Ramos (cell line): ENCODE data around the gene TMEM185B.
"Not testable (repeated sequence)": the region's sequence is repeated elsewhere in the genome, so short reads cannot be mapped to it uniquely, and the experiment has no call there.

Experiments
- in situ Hi-C: fragments of 300-500 bp; cut with MboI; formaldehyde crosslinking; loops from one replicate; pipeline ENCODE4 v1.14.3; 2022; ENCODE audit warnings: low sequenced_read_pairs; ENCODE audit not compliant: unreplicated experiment

TMEM185B gene

DNA sequence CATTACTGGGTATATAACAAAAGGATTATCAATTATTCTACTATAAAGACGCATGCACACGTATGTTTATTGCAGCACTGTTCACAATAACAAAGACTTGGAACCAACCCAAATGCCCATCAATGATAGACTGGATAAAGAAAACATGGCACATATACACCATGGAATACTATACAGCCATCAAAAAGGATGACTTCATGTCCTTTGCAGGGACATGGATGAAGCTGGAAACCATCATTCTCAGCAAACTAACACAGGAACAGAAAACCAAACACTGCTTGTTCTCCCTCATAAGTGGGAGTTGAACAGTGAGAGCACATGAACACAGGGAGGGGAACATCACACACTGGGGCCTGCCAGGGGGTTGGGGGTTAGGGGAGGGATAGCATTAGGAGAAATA lies 12.0 kb upstream of the TMEM185B start:
- in situ Hi-C loops: not testable (repeated sequence)

DNA sequence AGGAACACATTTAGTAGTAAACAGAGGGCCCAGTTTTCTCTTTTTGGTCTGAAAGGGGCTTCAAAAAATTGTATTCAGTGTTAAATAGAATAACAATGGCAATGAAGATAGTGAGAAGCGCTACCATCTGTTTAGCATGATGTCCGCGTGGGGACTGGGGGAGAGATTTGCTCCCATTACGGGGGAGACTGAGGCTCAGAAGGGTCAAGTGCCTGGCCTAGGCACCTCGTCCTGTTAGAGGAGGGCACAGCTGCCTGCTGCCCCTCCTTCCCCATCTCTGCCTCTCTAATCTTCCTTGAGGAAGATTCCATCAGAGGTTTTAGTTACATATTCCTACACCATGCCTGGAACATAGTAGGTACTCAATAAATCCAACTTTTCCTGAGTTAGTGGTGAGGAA lies 10.1 kb upstream of the TMEM185B start:
- in situ Hi-C loops: no loop called here

DNA sequence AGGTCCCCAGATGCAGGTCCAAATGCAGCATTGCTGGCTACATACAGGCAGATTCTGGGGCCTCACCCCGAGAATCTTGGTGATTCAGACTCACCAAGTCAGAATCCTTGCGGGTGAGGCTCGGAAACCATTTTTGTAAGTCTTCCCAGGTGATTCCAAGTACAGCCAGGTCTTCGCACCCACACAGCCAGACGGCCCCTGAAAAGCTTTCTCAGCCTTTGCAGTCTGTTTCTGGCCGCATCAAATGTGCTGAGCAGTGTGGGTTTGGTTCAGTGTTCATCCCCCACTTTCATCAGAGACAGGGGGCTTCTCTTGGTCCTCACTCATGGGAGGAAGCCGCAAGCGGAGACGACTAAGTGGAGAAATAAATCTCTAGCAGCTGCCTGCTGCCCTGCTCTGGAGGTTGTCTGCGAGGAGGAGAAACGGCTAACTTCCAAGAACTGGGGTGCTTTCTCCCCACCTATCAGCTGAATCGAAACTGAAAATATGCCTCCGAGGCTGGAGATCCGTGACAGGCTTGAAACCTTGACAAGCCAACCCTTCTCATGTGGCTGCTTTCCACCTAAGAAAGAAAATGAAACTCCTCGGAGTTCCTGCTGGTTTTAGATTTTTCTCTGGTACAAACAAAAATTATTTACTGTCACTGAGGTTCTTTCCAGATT lies 8.9 kb upstream of the TMEM185B start:
- in situ Hi-C loops: no loop called here

DNA sequence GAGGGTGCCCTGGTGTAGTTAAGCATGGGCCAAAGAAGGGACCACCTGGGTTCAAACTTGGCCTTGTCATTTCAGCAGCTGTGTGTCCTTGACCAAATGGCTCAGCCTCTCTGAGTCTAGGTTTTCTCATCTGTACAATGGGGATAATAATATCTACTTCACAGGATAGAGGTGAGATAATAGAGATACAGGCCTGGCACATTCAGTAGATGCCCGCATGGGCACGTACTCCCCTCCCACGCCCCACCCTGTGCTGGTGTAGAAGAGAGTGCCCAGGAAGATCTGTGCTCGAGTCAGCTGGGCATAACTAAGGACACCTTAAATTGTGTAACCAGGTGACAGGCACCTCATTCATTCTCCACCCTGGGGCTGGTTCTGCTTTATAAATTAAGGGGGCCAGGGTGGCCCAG lies 8.4 kb upstream of the TMEM185B start:
- in situ Hi-C loops: no loop called here

DNA sequence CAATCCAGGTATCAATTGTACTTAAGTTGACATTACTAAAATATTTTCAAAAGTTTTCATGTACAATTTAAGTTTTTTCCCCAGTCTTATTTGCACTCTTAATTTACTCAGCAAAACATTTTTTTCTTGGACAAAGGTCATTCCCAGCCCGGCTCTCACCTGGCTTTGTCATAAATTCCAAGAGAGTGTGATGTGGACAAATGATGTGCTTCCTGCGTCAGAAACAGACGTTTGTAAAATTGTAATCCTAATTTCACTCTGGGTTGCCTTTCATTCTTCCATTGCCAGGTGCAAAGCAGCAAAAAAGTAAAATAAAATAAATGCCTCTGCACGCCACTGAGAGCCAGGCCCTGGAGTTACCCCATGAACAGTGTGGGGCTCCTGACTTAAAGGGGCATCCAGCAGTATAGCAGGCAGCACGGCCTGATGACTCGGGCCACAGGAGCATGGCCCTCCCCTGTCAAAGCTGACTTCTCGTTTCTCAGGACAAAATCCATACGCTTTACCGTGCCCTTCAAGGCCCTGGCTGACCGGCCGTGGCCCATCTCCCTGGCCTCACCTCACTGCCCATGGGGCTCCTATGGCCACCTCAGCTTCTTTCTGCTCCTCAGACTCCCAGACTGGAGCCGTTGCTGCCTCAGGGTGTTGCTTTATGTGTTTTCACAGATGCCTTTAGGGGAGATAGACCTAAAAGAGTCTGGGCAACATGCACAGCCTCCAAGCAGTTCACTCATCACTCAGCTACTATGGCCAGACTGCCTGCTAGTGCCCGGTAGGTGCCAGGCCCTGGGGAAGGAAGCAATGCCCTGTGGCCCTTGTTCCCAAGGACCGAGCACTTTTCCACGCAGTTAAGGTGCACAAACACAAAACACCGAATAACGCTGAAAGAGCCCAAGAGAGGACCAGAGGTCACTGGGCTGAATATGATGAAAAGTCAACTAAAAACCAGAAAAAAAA lies 7.6 kb upstream of the TMEM185B start:
- in situ Hi-C loops: no loop called here

DNA sequence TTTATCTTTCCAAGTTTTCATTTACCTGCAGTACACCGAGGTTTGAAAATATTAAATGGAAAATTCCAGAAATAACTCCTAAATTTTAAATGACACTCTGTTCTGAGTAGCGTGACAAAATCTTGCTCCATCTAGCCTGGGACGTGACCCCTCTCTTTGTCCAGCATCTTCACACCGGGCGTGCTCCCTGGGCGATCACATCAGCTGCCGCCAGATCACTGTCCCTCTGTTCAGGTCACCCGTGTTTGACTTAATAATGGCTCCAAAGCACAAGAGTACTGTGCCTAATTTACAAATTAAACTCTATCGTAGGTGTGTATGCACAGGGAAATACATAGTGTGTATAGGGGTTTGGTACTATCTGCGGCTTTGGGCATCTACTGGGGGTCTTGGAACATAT lies 6.1 kb upstream of the TMEM185B start:
- in situ Hi-C loops: no loop called here

DNA sequence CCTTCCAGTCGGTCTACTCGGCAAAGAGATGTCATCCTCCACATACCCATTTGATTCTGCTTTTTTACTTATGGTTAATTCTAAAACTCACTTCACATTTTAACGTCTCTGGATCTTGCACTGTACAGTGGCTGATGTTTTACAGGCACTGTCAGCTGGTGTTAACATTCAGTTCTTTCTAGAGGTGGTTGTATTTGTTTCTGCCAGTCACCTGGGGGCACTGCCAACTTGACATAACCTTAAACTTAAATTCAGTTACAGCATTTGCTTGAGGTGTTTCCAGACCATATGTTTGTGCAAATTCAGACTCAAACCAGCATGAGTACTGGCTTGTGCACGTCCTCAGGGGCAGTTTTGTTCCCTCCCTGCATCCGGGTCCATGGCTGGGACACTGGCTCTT lies 5.3 kb upstream of the TMEM185B start:
- in situ Hi-C loops: no loop called here

DNA sequence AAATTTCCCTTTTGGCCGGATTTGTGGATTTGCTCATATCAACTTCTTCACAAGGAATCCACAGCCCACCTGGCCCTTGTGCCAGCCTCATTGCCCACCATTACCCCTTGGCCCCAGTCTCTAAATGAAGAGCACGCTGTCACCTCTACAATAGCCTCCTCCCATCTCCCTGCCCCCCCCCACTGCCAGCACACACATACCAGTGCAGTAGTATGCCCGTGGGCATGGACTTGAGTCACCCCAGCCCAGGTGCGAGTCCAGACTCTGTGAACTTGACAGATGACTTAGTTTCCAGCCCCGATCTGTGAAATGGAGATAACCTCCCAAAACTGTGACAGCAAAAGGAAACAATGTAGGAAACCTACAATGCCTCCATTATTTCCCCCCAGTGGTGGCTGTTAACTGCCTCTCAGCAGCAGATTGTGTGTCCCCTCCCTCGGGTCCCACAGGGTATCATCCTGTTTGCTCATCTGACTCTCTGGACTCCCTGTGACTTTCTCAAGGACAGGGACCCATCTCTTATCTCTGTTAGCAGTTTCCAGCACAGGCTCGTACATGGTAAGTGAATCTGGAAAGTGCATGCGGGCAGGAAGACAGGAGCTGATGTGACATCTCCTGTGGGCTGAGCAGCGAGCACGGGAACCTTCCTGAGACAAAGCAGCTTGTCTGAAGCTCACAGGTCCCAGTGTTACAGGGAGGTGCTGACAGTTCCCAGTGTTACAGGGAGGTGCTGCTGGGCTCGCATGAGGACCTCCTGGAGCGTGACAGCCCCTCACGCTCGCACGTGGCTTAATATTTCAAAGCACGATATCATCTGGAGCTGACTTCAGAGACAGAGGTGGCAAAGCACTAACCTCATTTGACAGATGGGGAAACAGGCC lies 4.2 kb upstream of the TMEM185B start:
- in situ Hi-C loops: no loop called here

DNA sequence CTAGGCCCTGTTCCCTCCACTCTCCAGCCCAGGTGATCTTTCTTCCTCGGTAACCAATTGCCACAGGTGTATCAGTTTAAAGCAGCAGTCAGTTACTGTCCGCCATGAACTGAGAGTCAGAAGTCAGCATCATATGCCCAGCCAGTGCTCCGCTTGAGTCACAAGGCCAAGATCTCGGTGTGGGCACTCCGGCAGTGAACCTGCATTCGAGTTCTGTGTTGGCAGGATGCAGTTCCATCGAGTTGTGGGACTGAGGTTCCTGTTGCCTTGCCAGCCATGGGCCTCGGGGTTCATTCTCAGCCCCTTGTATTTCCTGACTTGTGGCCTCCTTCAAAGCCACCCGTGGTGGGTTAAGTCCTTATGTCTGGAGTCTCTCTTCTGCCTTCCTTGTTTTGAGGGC lies 3.1 kb upstream of the TMEM185B start:
- in situ Hi-C loops: no loop called here

DNA sequence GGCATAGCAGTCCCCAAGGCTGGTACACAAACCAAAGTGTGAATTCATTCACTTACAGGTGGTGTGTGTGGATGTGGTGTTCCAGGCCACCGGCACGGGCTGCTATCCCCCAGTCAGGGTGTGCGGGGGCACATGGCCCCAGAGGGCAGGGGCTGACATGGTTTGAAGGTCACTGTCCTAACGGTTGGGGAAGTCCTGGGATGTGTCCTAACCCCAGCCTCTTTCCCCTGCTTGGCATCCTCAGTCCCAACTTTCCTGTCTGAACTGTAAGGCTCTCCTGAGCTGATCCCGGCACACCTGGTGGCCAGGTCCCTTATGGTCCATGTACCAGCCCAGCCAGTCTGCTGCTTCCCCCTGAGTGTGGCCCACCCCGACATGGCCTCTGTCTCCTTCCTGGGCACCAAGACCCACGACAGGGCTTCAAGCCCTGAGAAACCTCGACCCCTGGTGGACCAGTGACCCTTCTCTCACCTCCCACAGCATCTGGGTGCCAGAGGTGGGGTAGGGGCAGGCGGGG lies 2.4 kb upstream of the TMEM185B start:
- in situ Hi-C loops: no loop called here

DNA sequence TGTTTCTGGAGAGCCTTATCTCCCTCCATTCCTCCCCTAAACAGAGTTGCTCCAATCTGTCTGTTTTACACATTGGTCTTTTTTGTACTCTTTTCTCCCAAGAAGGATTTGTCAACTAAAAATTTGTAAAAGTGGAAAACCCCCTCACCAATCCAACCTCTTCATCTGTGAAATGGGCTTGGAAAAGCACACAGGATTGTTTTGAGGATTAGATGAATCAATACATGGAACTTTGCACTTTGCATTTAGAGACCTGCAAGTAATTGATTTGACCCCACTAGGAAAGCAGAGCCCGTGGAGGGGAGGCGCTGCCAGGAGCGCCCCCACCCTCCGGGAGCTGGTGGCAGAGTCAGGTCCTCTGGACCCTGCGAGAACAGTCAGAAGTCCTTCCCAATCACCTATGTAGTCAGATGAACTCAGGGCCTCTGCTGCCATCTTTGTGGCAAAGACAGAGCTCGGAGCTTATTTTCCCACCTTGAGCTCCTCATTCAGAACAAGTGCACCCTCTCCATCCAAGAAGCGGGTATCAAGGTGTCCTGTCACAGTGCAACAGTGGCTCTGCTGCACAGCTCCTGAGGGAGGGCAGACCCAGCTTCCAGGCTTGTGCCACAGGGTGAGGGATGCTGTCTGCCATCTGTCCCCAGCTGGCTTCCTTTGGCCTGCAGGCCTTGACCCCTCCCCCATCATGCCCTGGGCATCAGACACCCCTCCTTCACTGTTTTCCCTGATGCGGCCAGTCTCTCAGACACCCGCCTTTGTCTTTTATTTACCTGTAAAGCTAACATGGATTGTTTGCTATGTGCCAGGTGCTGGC lies 1.7 kb upstream of the TMEM185B start:
- in situ Hi-C loops: no loop called here

DNA sequence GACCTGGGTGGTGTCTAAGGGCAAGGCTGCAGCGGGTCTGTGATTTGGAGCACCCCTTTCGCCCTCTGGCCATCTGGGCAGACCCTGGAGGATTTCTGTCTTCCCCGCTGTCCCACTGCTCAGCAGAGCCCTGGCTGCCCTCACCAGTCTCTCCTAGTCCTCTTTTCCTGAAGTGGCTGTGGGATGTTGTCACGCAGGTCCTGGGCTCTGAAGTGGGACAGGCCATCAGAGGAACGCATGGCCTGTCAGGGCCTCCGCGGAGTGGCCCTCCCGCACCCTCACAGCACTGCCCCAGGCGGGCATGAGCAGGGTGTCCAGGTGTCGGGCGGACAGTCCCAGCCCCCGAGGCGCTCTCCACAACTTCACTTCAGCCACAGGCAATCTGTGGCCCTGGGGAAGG lies 1.1 kb upstream of the TMEM185B start:
- in situ Hi-C loops: no loop called here

DNA sequence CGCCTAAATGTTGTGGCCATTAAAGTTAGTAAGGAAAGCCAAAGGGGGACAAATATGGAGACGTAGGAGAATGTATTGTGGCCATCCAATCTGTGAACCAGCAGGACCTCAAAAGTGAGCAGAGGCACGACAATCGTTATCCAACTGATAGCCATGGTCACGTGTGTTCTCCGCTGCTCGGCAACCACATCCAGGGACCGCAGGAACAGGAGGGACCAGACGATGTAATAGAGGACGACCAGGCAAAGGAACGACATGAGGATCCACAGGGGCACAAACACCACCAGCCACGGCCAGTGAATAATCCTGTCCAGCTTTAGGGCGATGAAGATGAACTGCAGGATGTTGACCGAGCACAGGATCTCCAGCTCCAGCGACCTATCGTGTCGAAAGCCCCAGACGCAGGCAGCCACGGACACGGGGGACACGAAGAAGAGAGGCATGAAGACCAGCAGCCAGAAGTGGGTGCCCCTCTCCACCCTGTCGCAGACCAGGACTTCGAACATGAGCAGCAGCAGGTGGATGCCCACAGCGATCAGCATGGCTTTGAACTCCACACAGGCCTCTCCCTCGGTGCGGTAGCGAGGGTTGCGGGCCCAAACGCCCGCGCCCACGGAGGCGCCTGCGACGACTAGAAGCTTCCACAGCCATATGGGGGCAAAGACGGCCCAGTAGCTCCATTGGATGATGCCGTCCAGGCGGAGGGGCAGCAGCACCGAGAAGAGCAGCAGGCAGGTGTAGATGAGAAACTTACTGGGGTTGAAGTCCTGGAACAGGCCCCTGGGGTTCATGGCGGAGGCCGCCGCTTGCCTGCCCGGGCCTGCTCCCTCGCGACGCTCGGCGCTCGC lies 790 bp downstream of the TMEM185B start:
- in situ Hi-C loops: no loop called here

DNA sequence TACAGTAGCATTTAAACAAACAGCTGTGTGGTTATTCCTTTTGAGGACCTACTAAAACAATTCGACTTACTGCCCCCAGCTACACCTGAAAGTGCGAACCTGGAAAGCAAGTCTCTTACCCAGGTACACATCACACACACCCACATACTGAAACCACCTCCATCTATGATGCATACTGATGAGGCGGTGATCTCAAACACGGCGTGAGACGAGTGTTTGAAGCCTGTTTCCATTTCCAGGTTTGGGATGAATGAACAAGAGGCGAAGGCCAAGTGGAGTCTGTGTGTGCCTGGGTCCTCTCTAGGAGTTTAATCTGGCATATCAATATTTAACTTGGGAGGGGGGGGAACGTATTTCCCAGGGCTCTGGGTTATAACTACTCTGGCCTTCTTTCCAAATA lies 1.6 kb downstream of the TMEM185B start:
- in situ Hi-C loops: no loop called here

DNA sequence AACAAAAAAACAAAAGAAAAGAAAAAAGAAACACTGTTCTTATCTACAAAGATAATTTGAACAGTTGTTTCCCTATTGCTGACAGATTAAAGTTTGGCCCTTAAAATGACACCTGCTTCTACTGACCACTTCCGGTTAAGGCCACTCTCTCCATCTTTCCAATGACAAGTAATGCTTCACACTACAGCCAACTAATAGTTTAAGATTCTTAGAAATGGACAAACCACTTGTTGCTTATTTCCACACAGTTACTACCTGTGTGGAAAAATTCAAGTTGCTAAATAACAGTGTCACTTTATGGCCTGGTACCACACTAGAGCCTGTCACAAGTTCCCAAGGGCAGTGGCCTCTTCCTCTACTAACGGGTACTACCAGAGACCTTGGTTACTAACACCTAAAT lies 2.4 kb downstream of the TMEM185B start:
- in situ Hi-C loops: no loop called here

DNA sequence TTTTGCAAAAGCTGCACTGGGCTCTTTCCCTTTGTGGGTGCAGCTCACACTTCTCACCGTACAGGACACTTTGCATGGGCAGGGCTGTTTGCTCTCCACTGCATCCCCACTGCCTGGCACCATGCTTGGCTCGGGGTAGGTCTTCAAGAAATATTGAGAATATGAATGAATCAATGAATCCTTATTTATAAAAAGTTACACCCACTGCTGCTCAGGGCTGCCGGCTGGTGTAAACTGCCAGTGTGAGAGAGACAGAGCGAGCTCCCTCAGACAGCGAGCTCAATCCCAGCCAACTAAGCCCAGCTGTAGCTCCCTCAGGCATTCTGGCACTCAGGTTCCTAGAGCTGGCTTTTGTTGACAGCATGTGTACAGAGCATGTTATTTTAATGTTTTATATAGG lies 3.4 kb downstream of the TMEM185B start:
- in situ Hi-C loops: no loop called here

DNA sequence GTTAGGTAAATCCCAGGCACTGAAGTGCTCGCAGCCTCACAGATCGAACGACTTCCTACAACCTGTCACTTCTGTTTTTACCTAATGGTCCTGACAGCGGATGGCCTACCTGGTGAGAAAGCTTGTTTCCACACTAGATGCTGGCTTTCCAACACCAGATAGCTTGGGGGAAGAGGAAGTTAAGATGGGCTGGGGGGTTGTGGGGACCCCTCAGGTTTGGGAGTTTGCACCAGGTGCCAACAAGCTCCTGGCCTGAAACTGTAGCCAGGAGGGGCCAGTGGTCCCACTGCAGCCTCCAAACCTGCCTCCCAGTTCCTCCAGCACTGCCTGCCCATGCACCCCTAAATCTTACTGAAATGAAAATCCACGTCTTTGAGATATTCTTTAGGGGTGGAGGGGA lies 3.9 kb downstream of the TMEM185B start:
- in situ Hi-C loops: no loop called here

DNA sequence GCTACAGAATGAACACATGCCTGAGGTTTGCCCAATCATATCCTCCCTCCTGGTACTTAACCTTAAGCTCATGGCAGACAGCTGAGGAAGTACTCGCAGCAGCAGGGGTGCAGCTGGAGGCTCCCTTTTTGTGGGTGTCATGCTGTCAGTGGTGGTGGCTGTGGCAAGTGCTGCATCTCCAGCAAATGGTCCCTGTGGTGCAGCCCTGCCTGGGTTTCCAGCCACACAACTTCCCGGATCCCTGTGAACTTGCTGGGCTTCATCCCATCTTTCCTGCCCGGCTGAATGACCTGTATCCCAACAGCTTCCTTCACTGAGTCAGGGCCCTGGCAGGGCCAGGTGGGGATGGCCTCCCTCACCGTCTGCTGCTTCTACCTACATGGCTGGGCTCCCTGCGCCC lies 5.0 kb downstream of the TMEM185B start:
- in situ Hi-C loops: no loop called here

DNA sequence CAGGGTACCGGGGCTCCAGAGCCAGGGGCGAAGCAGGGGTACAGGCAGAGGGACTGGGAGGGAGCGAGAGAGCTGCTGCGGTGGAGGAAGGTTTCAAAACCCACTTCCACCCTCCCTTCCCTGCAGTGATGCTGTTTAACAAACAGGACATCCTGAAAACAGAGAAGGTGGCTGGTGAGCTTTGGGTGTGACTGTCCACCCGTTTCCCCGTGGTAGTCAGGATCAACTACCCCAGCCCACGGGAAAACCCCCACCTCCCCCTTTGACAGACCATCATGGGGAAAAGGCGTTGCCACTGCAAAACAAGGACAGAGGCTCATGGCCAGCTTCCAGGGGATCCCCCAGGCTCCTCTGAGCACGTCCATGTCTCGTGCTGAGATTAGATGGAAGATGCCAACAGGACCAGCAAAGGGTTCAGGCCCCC lies 12.9 kb downstream of the TMEM185B start:
- in situ Hi-C loops: no loop called here
